Liver (tissue), 9 donors: Measurements from ENCODE around the gene LDLR. TPM values are rescaled to one million over a fixed set of nuclear protein-coding genes. Genes with fewer than 3 reads are reported as not detected.

Source experiments
- DNase-seq: peaks from one replicate; pipeline ENCODE4 v3.0.0-alpha.2; 2017; ENCODE audit warnings: low spot score
- H3K27ac ChIP-seq, 2 donors: one replicate each; pipeline ENCODE4 v1.7.0; 2013; ENCODE audit warnings: inconsistent platforms in 2 of 2, low read length in 2 of 2, control low read depth in 1 of 2, low read depth in 1 of 2, mild to moderate bottlenecking in 1 of 2
- H3K27me3 ChIP-seq, 4 donors: one replicate each; pipeline versions ENCODE4 v1.6.1 to v1.7.0; 2013; ENCODE audit warnings: low read length in 3 of 4, inconsistent platforms in 1 of 4, mild to moderate bottlenecking in 1 of 4, moderate library complexity in 1 of 4; ENCODE audit not compliant: control insufficient read depth in 4 of 4, insufficient read depth in 4 of 4
- H3K36me3 ChIP-seq, 4 donors: one replicate each; pipeline versions ENCODE4 v1.6.1 to v1.7.0; 2013; ENCODE audit warnings: low read length in 3 of 4, mild to moderate bottlenecking in 3 of 4, low read depth in 1 of 4, moderate library complexity in 1 of 4; ENCODE audit not compliant: control insufficient read depth in 4 of 4, insufficient read depth in 3 of 4
- H3K4me1 ChIP-seq, 4 donors: one replicate each; pipeline versions ENCODE4 v1.6.1 to v1.7.0; 2013; ENCODE audit warnings: low read length in 3 of 4, mild to moderate bottlenecking in 3 of 4, moderate library complexity in 1 of 4; ENCODE audit not compliant: control insufficient read depth in 4 of 4, insufficient read depth in 4 of 4
- H3K4me3 ChIP-seq, 3 donors: one replicate each; pipeline versions ENCODE4 v1.6.1 to v1.7.0; 2013; ENCODE audit warnings: low read length in 3 of 3, control low read depth in 1 of 3, low read depth in 1 of 3, mild to moderate bottlenecking in 1 of 3
- H3K9ac ChIP-seq, 2 donors: one replicate each; pipeline ENCODE4 v1.7.0; 2013; ENCODE audit warnings: low read length in 2 of 2, mild to moderate bottlenecking in 2 of 2, moderate library complexity in 2 of 2, control low read depth in 1 of 2, low read depth in 1 of 2
- H3K9me3 ChIP-seq, 4 donors: one replicate each; pipeline versions ENCODE4 v1.6.1 to v1.7.0; 2013; ENCODE audit warnings: low read length in 3 of 4; ENCODE audit not compliant: control insufficient read depth in 4 of 4
- EGR1 ChIP-seq, 2 donors: IDR thresholded peaks; 2 replicates each; pipeline ENCODE4 v1.6.1; 2016 to 2018; ENCODE audit warnings: antibody characterized with exemption in 2 of 2, low read depth in 2 of 2
- FOXA1 ChIP-seq: IDR thresholded peaks from 2 replicates; pipeline ENCODE4 v1.6.1; 2016; ENCODE audit warnings: antibody characterized with exemption
- FOXA2 ChIP-seq: IDR thresholded peaks from 2 replicates; pipeline ENCODE4 v1.6.1; 2016; ENCODE audit warnings: antibody characterized with exemption
- GABPA ChIP-seq, 2 donors: IDR thresholded peaks in 1 of 2; conservative IDR thresholded peaks in 1 of 2; 2 replicates each; pipeline ENCODE4 v1.6.1; 2016; ENCODE audit warnings: antibody characterized with exemption in 2 of 2, mild to moderate bottlenecking in 1 of 2, moderate library complexity in 1 of 2
- HNF4A ChIP-seq, 2 donors: conservative IDR thresholded peaks; 2 replicates each; pipeline ENCODE4 v1.6.1; 2016; ENCODE audit warnings: antibody characterized with exemption in 2 of 2, mild to moderate bottlenecking in 2 of 2
- NR2F2 ChIP-seq: IDR thresholded peaks from 2 replicates; pipeline ENCODE4 v1.6.1; 2016; ENCODE audit warnings: antibody characterized with exemption
- RAD21 ChIP-seq, 2 donors: IDR thresholded peaks; 2 replicates each; pipeline ENCODE4 v1.6.1; 2016; ENCODE audit warnings: antibody characterized with exemption in 2 of 2, mild to moderate bottlenecking in 2 of 2
- RXRA ChIP-seq, 2 donors: IDR thresholded peaks; 2 replicates each; pipeline ENCODE4 v1.6.1; 2017 to 2018; ENCODE audit warnings: antibody characterized with exemption in 2 of 2, mild to moderate bottlenecking in 1 of 2
- SP1 ChIP-seq: IDR thresholded peaks from 2 replicates; pipeline ENCODE4 v1.6.1; 2018; ENCODE audit warnings: antibody characterized with exemption, mild to moderate bottlenecking
- TAF1 ChIP-seq: conservative IDR thresholded peaks from 2 replicates; pipeline ENCODE4 v1.6.1; 2016; ENCODE audit warnings: antibody characterized with exemption, mild to moderate bottlenecking
- YY1 ChIP-seq: IDR thresholded peaks from 2 replicates; pipeline ENCODE4 v1.6.1; 2016; ENCODE audit warnings: antibody characterized with exemption, mild to moderate bottlenecking
- WGBS: extraction: QIAGEN DNeasy Blood & Tissue Kit; methylation state at CpG from one replicate; pipeline ENCODE4 v1.1.7; 2013; 5-methylcytosine and 5-hydroxymethylcytosine counted together
- polyA plus RNA-seq, 2 donors: library from polyadenylated mRNA; stranded (reverse) in 1 of 2; unstranded in 1 of 2; fragments of 200-250 nt in 1 of 2; fragments of >200 nt in 1 of 2; fragmentation: Nextera tagmentation in 1 of 2; extraction: Ambion mirVana in 1 of 2; gene quantifications; one replicate each; pipeline versions ENCODE4 v1.2.1 to v1.2.3, GENCODE V29; 2013 to 2015
- total RNA-seq, 2 donors: library from RNA; depleted of rRNA; stranded (reverse); fragments of >200 nt; gene quantifications; one replicate each; pipeline ENCODE4 v1.2.3, GENCODE V29; 2014
- TF ChIP-seq, protein P1 (sequence below): IDR thresholded peaks from 2 replicates; pipeline ENCODE4 v1.6.1; 2016; ENCODE audit warnings: antibody characterized with exemption, mild to moderate bottlenecking
- TF ChIP-seq, protein P2 (sequence below): fragments of 150-350 bp; IDR thresholded peaks from 2 replicates; pipeline ENCODE4 v1.5.1; 2017; ENCODE audit warnings: improper control_type of control experiment, low read depth, low read length; ENCODE audit not compliant: missing input control
- TF ChIP-seq, protein P3 (sequence below): IDR thresholded peaks from 2 replicates; pipeline ENCODE4 v1.6.1; 2016; ENCODE audit warnings: antibody characterized with exemption
- TF ChIP-seq, protein P4 (sequence below): IDR thresholded peaks from 2 replicates; pipeline ENCODE4 v1.6.1; 2016; ENCODE audit warnings: antibody characterized with exemption
- donor health status: healthy.
- donor health status: healthy.
- donor health status: healthy.
- donor health status: healthy.
- donor health status: healthy.

Gene LDLR
- total and polyA plus RNA-seq, 4 donors: 17.3 to 141 (median 63.9) TPM

DNA sequence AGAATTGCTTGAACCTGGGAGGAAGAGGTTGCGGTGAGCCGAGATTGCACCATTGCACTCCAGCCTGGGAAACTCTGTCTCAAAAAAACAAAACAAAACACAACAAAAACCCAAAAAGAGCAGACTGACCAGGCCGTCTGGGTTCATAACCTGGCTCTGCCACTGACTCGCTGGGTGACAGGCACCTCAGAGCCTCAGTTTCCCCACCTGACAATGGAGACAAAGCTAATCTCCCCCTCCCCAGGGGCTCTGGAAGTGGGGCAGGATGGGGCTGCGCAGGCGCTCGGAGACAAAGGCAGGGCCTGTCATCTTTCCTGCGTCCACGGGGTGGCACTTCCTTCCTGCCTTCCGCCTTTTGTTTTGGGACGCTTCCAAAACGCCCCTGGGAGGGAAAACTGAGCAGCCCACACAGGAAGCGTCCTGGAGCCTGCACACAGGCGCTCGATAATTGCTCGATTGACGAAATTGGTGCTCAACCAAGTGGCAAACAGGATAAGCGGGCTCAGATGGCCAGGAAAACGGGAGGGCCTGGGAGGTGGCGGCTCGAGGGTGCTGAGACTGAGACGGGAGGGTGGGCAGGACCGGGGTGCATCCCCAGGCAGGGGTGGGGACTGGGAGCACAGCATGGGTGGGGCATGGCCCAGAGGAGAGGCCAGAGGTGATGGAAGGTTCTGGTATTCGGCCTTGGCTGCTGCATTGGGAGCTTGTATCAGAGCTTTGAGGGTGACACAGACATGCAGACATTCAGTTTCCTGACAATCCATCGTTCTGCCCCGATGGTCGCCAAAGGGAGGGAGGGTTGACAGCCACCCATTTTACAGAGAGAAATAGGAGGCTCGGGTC, 48.5 kb downstream of the LDLR start:
- WGBS: 4% methylated on average over 28 of the region's 28 CpGs
- H3K27me3 ChIP-seq: no peaks in the 10 kb centered on the region
- peak overlapping the region in 1 of 3 donors; percentile 17 for H3K4me3 ChIP-seq

More for the DNA sequence above, 48.5 kb downstream of the LDLR start:
- Histone ChIP-seq H3K9ac (no peak overlapping the region), H3K9me3 (no peaks in the 10 kb centered on the region), H3K27ac (peak overlapping the region; percentile 80 to 81), H3K4me1 (peaks cover 9 to 42% (median 30%) of the 10 kb centered on the region in 4 donors), H3K36me3 (peaks cover 0 to 5% (median 1%) of the 10 kb centered on the region in 4 donors)
- peak; percentile 70 for DNase-seq
- TF ChIP-seq RAD21 (IDR thresholded peaks at IDR 0.05): peak; percentile 97 to 98
- TF ChIP-seq, protein P1, sequence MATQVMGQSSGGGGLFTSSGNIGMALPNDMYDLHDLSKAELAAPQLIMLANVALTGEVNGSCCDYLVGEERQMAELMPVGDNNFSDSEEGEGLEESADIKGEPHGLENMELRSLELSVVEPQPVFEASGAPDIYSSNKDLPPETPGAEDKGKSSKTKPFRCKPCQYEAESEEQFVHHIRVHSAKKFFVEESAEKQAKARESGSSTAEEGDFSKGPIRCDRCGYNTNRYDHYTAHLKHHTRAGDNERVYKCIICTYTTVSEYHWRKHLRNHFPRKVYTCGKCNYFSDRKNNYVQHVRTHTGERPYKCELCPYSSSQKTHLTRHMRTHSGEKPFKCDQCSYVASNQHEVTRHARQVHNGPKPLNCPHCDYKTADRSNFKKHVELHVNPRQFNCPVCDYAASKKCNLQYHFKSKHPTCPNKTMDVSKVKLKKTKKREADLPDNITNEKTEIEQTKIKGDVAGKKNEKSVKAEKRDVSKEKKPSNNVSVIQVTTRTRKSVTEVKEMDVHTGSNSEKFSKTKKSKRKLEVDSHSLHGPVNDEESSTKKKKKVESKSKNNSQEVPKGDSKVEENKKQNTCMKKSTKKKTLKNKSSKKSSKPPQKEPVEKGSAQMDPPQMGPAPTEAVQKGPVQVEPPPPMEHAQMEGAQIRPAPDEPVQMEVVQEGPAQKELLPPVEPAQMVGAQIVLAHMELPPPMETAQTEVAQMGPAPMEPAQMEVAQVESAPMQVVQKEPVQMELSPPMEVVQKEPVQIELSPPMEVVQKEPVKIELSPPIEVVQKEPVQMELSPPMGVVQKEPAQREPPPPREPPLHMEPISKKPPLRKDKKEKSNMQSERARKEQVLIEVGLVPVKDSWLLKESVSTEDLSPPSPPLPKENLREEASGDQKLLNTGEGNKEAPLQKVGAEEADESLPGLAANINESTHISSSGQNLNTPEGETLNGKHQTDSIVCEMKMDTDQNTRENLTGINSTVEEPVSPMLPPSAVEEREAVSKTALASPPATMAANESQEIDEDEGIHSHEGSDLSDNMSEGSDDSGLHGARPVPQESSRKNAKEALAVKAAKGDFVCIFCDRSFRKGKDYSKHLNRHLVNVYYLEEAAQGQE: peak; percentile 41
- peak in 1 of 2 donors; percentile 54 for TF ChIP-seq GABPA (IDR thresholded peaks at IDR 0.05 in 1 of 2, conservative IDR thresholded peaks at IDR 0.05 in 1 of 2)
- TF ChIP-seq, protein P2, sequence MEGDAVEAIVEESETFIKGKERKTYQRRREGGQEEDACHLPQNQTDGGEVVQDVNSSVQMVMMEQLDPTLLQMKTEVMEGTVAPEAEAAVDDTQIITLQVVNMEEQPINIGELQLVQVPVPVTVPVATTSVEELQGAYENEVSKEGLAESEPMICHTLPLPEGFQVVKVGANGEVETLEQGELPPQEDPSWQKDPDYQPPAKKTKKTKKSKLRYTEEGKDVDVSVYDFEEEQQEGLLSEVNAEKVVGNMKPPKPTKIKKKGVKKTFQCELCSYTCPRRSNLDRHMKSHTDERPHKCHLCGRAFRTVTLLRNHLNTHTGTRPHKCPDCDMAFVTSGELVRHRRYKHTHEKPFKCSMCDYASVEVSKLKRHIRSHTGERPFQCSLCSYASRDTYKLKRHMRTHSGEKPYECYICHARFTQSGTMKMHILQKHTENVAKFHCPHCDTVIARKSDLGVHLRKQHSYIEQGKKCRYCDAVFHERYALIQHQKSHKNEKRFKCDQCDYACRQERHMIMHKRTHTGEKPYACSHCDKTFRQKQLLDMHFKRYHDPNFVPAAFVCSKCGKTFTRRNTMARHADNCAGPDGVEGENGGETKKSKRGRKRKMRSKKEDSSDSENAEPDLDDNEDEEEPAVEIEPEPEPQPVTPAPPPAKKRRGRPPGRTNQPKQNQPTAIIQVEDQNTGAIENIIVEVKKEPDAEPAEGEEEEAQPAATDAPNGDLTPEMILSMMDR: peak; percentile 90
- TF ChIP-seq EGR1 (IDR thresholded peaks at IDR 0.05; ENCODE audit: low read depth in 2 of 2): peak; percentile 23 to 79
- no peak for TF ChIP-seq FOXA1
- no peak for TF ChIP-seq FOXA2
- peak; percentile 33 for TF ChIP-seq YY1
- TF ChIP-seq RXRA (IDR thresholded peaks at IDR 0.05): peak; percentile 56 to 60
- peak; percentile 75 for TF ChIP-seq NR2F2
- TF ChIP-seq SP1: peak; percentile 59
- peak; percentile 9 to 12 for TF ChIP-seq HNF4A (conservative IDR thresholded peaks at IDR 0.05)
- TF ChIP-seq, protein P3, sequence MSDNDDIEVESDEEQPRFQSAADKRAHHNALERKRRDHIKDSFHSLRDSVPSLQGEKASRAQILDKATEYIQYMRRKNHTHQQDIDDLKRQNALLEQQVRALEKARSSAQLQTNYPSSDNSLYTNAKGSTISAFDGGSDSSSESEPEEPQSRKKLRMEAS: peak; percentile 92
- no peak for TF ChIP-seq TAF1
- TF ChIP-seq, protein P4, sequence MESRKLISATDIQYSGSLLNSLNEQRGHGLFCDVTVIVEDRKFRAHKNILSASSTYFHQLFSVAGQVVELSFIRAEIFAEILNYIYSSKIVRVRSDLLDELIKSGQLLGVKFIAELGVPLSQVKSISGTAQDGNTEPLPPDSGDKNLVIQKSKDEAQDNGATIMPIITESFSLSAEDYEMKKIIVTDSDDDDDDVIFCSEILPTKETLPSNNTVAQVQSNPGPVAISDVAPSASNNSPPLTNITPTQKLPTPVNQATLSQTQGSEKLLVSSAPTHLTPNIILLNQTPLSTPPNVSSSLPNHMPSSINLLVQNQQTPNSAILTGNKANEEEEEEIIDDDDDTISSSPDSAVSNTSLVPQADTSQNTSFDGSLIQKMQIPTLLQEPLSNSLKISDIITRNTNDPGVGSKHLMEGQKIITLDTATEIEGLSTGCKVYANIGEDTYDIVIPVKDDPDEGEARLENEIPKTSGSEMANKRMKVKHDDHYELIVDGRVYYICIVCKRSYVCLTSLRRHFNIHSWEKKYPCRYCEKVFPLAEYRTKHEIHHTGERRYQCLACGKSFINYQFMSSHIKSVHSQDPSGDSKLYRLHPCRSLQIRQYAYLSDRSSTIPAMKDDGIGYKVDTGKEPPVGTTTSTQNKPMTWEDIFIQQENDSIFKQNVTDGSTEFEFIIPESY: no peak
